Peyer's patch (tissue), 4 donors: ENCODE measurements around the gene LECT2.

Experiments
- POLR2A ChIP-seq, 2 donors: fragments of 450-650 bp; IDR thresholded peaks; one replicate each; pipeline ENCODE4 v1.5.1; 2017; ENCODE audit warnings: antibody characterized with exemption in 2 of 2, mild to moderate bottlenecking in 2 of 2, moderate library complexity in 2 of 2
- TF ChIP-seq, protein P1 (sequence below), 6 experiments: fragments of 450-650 bp in 4 of 6; fragments of 200-600 bp in 2 of 6; sonication (generic) in 1 of 6; IDR thresholded peaks; one replicate each; pipeline ENCODE4 v1.5.1; 2017 to 2019; ENCODE audit warnings: antibody characterized with exemption in 6 of 6, mild to moderate bottlenecking in 3 of 6, moderate library complexity in 1 of 6

DNA sequence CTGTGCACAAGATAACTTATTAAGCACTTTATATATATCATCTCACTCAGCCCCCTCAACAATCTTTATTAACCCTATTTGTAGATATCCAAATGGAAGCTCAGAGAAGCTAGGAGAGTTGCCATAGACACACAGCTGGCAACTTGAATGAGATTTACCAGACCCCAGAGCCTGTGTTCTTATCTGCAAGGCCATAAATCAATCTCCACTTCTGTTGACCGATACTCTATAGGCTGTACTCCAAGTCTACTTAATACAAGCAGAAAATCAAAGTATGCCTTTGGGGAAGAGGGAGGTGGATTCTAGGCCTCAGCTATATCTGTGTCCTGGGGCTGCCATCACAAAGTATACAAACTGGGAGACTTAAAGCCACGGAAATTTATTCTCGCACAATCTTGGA lies 53.1 kb downstream of the LECT2 start:
- TF ChIP-seq, protein P1, sequence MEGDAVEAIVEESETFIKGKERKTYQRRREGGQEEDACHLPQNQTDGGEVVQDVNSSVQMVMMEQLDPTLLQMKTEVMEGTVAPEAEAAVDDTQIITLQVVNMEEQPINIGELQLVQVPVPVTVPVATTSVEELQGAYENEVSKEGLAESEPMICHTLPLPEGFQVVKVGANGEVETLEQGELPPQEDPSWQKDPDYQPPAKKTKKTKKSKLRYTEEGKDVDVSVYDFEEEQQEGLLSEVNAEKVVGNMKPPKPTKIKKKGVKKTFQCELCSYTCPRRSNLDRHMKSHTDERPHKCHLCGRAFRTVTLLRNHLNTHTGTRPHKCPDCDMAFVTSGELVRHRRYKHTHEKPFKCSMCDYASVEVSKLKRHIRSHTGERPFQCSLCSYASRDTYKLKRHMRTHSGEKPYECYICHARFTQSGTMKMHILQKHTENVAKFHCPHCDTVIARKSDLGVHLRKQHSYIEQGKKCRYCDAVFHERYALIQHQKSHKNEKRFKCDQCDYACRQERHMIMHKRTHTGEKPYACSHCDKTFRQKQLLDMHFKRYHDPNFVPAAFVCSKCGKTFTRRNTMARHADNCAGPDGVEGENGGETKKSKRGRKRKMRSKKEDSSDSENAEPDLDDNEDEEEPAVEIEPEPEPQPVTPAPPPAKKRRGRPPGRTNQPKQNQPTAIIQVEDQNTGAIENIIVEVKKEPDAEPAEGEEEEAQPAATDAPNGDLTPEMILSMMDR (IDR thresholded peaks at IDR 0.05): no peak
- no peak for TF ChIP-seq POLR2A (IDR thresholded peaks at IDR 0.05)
